Keratinocyte (primary cell): ENCODE data around the gene NDUFA13. TPM values are rescaled to one million over a fixed set of nuclear protein-coding genes. Genes with fewer than 3 reads are reported as not detected.

Experiments used
- DNase-seq: peaks from one replicate; pipeline ENCODE4 v3.0.0-alpha.2; 2011; ENCODE audit warnings: low read depth, missing footprints, low spot score
- FAIRE-seq: peaks from 2 replicates; lab custom pipeline; 2011; peaks lifted over from hg19 to GRCh38; lab: Jason Lieb, UNC
- H2AFZ ChIP-seq: 2 replicates; pipeline ENCODE4 v1.6.0; 2012; ENCODE audit warnings: low read length, control low read depth, inconsistent platforms; ENCODE audit not compliant: control insufficient read depth
- H3K27ac ChIP-seq: 2 replicates; pipeline ENCODE4 v1.5.1; 2011; ENCODE audit warnings: low read length; ENCODE audit not compliant: control insufficient read depth, insufficient read depth
- H3K27me3 ChIP-seq: 3 replicates; pipeline ENCODE4 v1.6.0; 2011; ENCODE audit warnings: low read length; ENCODE audit not compliant: control insufficient read depth, insufficient read depth; ENCODE audit errors: extremely low read depth
- H3K36me3 ChIP-seq, 2 experiments: 2 replicates in 1 of 2; 3 replicates in 1 of 2; pipeline ENCODE4 v1.5.1; 2011; ENCODE audit warnings: low read length in 2 of 2, mild to moderate bottlenecking in 1 of 2; ENCODE audit not compliant: control insufficient read depth in 2 of 2, insufficient read depth in 2 of 2; ENCODE audit errors: extremely low read depth in 1 of 2
- H3K4me1 ChIP-seq: 3 replicates; pipeline ENCODE4 v1.5.1; 2011; ENCODE audit warnings: low read length; ENCODE audit not compliant: control insufficient read depth, insufficient read depth; ENCODE audit errors: extremely low read depth
- H3K4me2 ChIP-seq: 3 replicates; pipeline ENCODE4 v1.6.0; 2011; ENCODE audit warnings: low read depth, low read length; ENCODE audit not compliant: control insufficient read depth, insufficient read depth; ENCODE audit errors: extremely low read depth
- H3K4me3 ChIP-seq, 3 experiments: fragments of 200-600 bp in 1 of 3; sonication (generic) in 1 of 3; 2 replicates in 2 of 3; 3 replicates in 1 of 3; pipeline ENCODE4 v1.5.1; 2011 to 2016; ENCODE audit warnings: low read length in 3 of 3, mild to moderate bottlenecking in 3 of 3, control low read depth in 2 of 3, inconsistent platforms in 1 of 3, low read depth in 1 of 3, mixed read lengths in 1 of 3, mixed run types in 1 of 3, moderate library complexity in 1 of 3; ENCODE audit not compliant: control insufficient read depth in 2 of 3, insufficient read depth in 2 of 3; ENCODE audit errors: extremely low read depth in 1 of 3
- H3K79me2 ChIP-seq: 2 replicates; pipeline ENCODE4 v1.6.0; 2012; ENCODE audit warnings: low read length; ENCODE audit not compliant: control insufficient read depth, insufficient read depth
- H3K9ac ChIP-seq: 3 replicates; pipeline ENCODE4 v1.6.0; 2011; ENCODE audit warnings: low read length; ENCODE audit not compliant: control insufficient read depth, insufficient read depth; ENCODE audit errors: extremely low read depth
- H3K9me1 ChIP-seq: 3 replicates; pipeline ENCODE4 v1.6.0; 2011; ENCODE audit warnings: low read length; ENCODE audit not compliant: control insufficient read depth, insufficient read depth; ENCODE audit errors: extremely low read depth
- H3K9me3 ChIP-seq: 2 replicates; pipeline ENCODE4 v1.5.1; 2012; ENCODE audit warnings: low read depth, low read length; ENCODE audit not compliant: control insufficient read depth
- H4K20me1 ChIP-seq: 3 replicates; pipeline ENCODE4 v1.6.0; 2011; ENCODE audit warnings: low read length; ENCODE audit not compliant: control insufficient read depth, insufficient read depth; ENCODE audit errors: extremely low read depth
- EZH2 ChIP-seq: IDR thresholded peaks from one replicate; pipeline ENCODE4 v1.6.1; 2012; ENCODE audit warnings: inconsistent platforms, mild to moderate bottlenecking, low read length, moderate library complexity
- dilution Hi-C: fragments of 300-500 bp; cut with MboI; formaldehyde crosslinking; loops from one replicate; pipeline ENCODE4 v1.7.0; 2020; ENCODE audit warnings: low sequenced_read_pairs; ENCODE audit not compliant: extremely low pct_ligation_motif_present
- polyA plus RNA-seq, 5 experiments: library from polyadenylated mRNA; depleted of rRNA in 3 of 5; stranded (reverse) in 3 of 5; stranded (forward) in 1 of 5; unstranded in 1 of 5; fragments of >200 nt; gene quantifications; 1 replicate in 1 of 5; 2 replicates in 3 of 5; 3 replicates in 1 of 5; pipeline versions ENCODE4 v1.2.1 to v1.2.3, GENCODE V29; 2011 to 2012; ENCODE audit warnings: missing spikeins in 2 of 5, low read depth in 1 of 5, low replicate concordance in 1 of 5
- TF ChIP-seq, protein P1 (sequence below), 3 experiments: IDR thresholded peaks in 1 of 3; conservative IDR thresholded peaks in 1 of 3; optimal IDR thresholded peaks in 1 of 3; 2 replicates in 2 of 3; 3 replicates in 1 of 3; pipeline versions ENCODE3 to v1.5.1; 2011; ENCODE audit warnings: low read length in 3 of 3, mild to moderate bottlenecking in 3 of 3, moderate library complexity in 2 of 3, control low read depth in 1 of 3, inconsistent platforms in 1 of 3; ENCODE audit not compliant: insufficient read depth in 2 of 3; ENCODE audit errors: extremely low read depth in 1 of 3

NDUFA13 gene
- polyA plus RNA-seq, 1 donor (not counting 4 experiments of a cell fraction or from before 2014, with no cell fraction given) = 343 TPM

DNA sequence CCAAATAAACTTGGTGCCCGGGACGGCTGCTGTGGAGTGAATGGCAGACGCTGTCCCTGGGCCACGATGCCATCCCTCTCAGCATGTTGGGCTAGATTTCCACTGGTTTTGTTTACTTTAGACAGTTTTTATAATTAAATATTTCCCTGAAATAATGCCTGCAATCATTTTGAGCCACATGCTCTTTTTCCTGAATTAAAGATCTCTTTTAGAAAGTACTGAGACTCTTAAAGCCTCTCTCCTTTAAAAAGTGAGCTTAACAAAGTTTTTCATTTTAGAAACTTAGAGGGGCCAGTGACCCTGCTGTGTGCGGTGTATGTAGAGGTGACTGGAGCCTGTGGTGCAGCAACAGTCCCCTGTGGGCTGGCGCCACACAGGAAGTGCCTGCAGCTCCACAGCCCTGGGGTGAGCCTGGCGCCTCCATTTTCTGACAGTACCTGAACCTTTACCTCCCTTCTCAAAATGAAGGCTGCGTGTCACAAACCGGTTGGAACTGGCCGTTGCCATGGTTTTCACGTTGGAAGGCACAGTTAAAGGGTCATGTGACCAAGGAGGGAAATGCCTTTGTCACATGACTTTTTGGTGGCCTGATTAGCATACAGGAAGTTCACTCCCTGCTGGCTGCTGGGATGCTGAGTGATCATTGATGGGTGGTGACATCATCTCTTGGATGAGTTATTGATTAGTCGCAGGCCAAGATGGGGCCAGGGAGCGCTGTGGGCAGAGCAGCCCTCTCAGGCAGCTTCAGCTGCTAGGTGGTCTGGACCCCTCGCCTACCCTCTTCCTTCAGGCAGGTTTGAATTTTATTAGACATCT lies 26.9 kb upstream of the NDUFA13 start:
- FAIRE-seq = peak; percentile 98
- Histone ChIP-seq H3K79me2 (peaks cover 56% of the 10 kb centered on the region), H3K4me1 (peaks cover 55% of the 10 kb centered on the region), H4K20me1 (no peaks in the 10 kb centered on the region), H3K36me3 (peaks cover 23 to 24% of the 10 kb centered on the region in 2 experiments), H3K27me3 (no peaks in the 10 kb centered on the region), H3K9me3 (no peaks in the 10 kb centered on the region), H3K4me3 (peak overlapping the region in 1 of 3 experiments; percentile 43), H3K9ac (peak overlapping the region; percentile 75), H3K9me1 (no peaks in the 10 kb centered on the region), H2AFZ (no peak overlapping the region), H3K4me2 (peak overlapping the region; percentile 77), H3K27ac (peak overlapping the region; percentile 85)
- dilution Hi-C loops = no loop called here
- TF ChIP-seq, protein P1, sequence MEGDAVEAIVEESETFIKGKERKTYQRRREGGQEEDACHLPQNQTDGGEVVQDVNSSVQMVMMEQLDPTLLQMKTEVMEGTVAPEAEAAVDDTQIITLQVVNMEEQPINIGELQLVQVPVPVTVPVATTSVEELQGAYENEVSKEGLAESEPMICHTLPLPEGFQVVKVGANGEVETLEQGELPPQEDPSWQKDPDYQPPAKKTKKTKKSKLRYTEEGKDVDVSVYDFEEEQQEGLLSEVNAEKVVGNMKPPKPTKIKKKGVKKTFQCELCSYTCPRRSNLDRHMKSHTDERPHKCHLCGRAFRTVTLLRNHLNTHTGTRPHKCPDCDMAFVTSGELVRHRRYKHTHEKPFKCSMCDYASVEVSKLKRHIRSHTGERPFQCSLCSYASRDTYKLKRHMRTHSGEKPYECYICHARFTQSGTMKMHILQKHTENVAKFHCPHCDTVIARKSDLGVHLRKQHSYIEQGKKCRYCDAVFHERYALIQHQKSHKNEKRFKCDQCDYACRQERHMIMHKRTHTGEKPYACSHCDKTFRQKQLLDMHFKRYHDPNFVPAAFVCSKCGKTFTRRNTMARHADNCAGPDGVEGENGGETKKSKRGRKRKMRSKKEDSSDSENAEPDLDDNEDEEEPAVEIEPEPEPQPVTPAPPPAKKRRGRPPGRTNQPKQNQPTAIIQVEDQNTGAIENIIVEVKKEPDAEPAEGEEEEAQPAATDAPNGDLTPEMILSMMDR (optimal IDR thresholded peaks at IDR 0.05 in 1 of 3, IDR thresholded peaks at IDR 0.05 in 1 of 3, conservative IDR thresholded peaks at IDR 0.05 in 1 of 3; ENCODE audit: extremely low read depth in 1 of 3, insufficient read depth in 2 of 3, low read length in 3 of 3) = no peak
- TF ChIP-seq EZH2 = no peak
- peak; percentile 90 for DNase-seq

DNA sequence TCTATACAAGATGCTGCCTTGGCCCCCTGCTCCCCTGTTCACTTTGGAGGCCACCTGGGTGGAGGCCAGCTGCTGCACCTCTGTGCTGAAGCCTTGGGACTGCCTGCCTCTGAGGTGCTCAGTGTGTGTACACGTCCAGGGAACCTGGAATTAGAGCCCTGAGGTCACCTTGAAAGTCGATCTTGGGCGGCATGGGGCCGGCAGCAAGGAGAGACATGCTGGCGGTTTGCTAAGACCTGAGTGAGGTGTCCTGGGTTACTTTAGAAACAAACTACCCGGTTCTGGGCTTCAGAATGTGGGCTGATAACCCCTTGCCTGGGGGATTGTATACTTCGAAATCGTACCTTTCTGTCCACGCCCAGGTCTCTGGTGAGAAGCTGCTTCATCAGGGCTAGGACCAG lies 26.2 kb upstream of the NDUFA13 start:
- Histone ChIP-seq H3K4me3 (peak overlapping the region in 1 of 3 experiments; percentile 9), H3K9ac (peak overlapping the region; percentile 75), H3K4me2 (peak overlapping the region; percentile 77)

More for the DNA sequence above, 26.2 kb upstream of the NDUFA13 start:
- H3K4me1 ChIP-seq = peaks cover 55% of the 10 kb centered on the region
- H2AFZ ChIP-seq = no peak overlapping the region
- peaks cover 59% of the 10 kb centered on the region for H3K79me2 ChIP-seq
- TF ChIP-seq, protein P1 (optimal IDR thresholded peaks at IDR 0.05 in 1 of 3, IDR thresholded peaks at IDR 0.05 in 1 of 3, conservative IDR thresholded peaks at IDR 0.05 in 1 of 3; ENCODE audit: extremely low read depth in 1 of 3, insufficient read depth in 2 of 3, low read length in 3 of 3) = no peak
- no peak for TF ChIP-seq EZH2
- FAIRE-seq = no peak
- H3K36me3 ChIP-seq = peaks cover 28 to 31% of the 10 kb centered on the region in 2 experiments
- no peaks in the 10 kb centered on the region for H3K27me3 ChIP-seq
- H3K9me3 ChIP-seq = no peaks in the 10 kb centered on the region
- no peak for DNase-seq
- H3K9me1 ChIP-seq = no peaks in the 10 kb centered on the region
- H4K20me1 ChIP-seq = no peaks in the 10 kb centered on the region
- dilution Hi-C loops = no loop called here
- H3K27ac ChIP-seq = peak overlapping the region; percentile 85
